ENCODE measurements around the gene PAK2.

DNA sequence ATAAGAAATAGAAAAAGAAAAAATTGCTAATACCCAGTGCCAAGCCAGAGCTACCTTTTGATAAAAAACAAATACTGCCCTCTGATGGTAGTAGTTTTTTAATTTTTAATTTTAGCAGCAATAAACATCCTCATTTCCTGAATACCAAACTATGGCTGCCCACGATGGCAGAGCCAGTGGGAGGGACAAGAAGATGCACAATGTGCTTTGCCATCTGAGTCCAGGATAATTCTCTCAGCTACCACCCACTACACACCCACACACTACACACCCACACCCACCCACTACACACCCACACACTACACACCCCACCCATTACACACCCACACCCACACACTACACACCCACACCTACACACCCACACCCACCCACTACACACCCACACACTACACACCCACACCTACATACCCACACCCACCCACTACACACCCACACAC is 45.4 kb upstream of the PAK2 start:
- no peak for TF ChIP-seq POLR2A (IDR thresholded peaks at IDR 0.05)
- TF ChIP-seq, protein P1, sequence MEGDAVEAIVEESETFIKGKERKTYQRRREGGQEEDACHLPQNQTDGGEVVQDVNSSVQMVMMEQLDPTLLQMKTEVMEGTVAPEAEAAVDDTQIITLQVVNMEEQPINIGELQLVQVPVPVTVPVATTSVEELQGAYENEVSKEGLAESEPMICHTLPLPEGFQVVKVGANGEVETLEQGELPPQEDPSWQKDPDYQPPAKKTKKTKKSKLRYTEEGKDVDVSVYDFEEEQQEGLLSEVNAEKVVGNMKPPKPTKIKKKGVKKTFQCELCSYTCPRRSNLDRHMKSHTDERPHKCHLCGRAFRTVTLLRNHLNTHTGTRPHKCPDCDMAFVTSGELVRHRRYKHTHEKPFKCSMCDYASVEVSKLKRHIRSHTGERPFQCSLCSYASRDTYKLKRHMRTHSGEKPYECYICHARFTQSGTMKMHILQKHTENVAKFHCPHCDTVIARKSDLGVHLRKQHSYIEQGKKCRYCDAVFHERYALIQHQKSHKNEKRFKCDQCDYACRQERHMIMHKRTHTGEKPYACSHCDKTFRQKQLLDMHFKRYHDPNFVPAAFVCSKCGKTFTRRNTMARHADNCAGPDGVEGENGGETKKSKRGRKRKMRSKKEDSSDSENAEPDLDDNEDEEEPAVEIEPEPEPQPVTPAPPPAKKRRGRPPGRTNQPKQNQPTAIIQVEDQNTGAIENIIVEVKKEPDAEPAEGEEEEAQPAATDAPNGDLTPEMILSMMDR (IDR thresholded peaks at IDR 0.05), result no peak
